DND-41 (cell line): ENCODE results near the gene AHRR.

Experiments
- CTCF ChIP-seq: IDR thresholded peaks from 2 replicates; pipeline ENCODE4 v1.5.1; 2012; ENCODE audit warnings: borderline replicate concordance, low read length, moderate library complexity, mild to moderate bottlenecking; ENCODE audit not compliant: poor library complexity, severe bottlenecking; ENCODE audit errors: extremely low read depth
- EZH2 ChIP-seq: IDR thresholded peaks from 3 replicates; pipeline ENCODE4 v1.6.1; 2012; ENCODE audit warnings: borderline replicate concordance, low read depth, mild to moderate bottlenecking, moderate library complexity, low read length, inconsistent platforms; ENCODE audit not compliant: severe bottlenecking

- no peak for TF ChIP-seq CTCF
- no peak for TF ChIP-seq EZH2
These were observed 40.7 kb downstream of the AHRR start for GRCh38 chr5:362189-362588.
